A549 (cell line): ENCODE measurements around the gene RNF130.

Experiments
- CHD2 ChIP-seq: fragments of 150-350 bp; IDR thresholded peaks from 2 replicates; pipeline ENCODE4 v1.6.1; 2014; ENCODE audit warnings: low read length; ENCODE audit not compliant: partially characterized antibody
- EP300 ChIP-seq, 2 experiments: fragments of >200 bp; sonication (Bioruptor Twin); formaldehyde crosslinking; IDR thresholded peaks; 2 replicates in 1 of 2; 3 replicates in 1 of 2; pipeline ENCODE4 v1.6.1; 2016 to 2017
- HDAC2 ChIP-seq: fragments of 200-600 bp; sonication (generic); IDR thresholded peaks from 2 replicates; pipeline ENCODE4 v1.6.1; 2016
- JUN ChIP-seq, 2 experiments: fragments of >200 bp; sonication (Bioruptor Twin); formaldehyde crosslinking; IDR thresholded peaks; 2 replicates in 1 of 2; 3 replicates in 1 of 2; pipeline ENCODE4 v1.6.1; 2016 to 2017
- KDM1A ChIP-seq: fragments of 200-600 bp; sonication (generic); IDR thresholded peaks from 2 replicates; pipeline ENCODE4 v1.6.1; 2016; ENCODE audit warnings: low read depth, mild to moderate bottlenecking
- MAFK ChIP-seq: fragments of 450-650 bp; IDR thresholded peaks from 2 replicates; pipeline ENCODE4 v1.6.1; 2014; ENCODE audit not compliant: partially characterized antibody
- POLR2A ChIP-seq: IDR thresholded peaks from 2 replicates; pipeline ENCODE4 v1.6.1; 2012; ENCODE audit warnings: mild to moderate bottlenecking, low read length
- RAD21 ChIP-seq, 2 experiments: fragments of >200 bp in 1 of 2; sonication (Bioruptor Twin) in 1 of 2; formaldehyde crosslinking in 1 of 2; IDR thresholded peaks in 1 of 2; conservative IDR thresholded peaks in 1 of 2; 2 replicates in 1 of 2; 3 replicates in 1 of 2; pipeline ENCODE4 v1.6.1; 2012 to 2018; ENCODE audit warnings: inconsistent platforms in 1 of 2
- RCOR1 ChIP-seq: fragments of 150-350 bp; IDR thresholded peaks from 2 replicates; pipeline ENCODE4 v1.6.1; 2014; ENCODE audit warnings: antibody characterized with exemption, low read length, low read depth
- REST ChIP-seq: fragments of 200-600 bp; sonication (generic); IDR thresholded peaks from 2 replicates; pipeline ENCODE4 v1.6.1; 2016; ENCODE audit warnings: antibody characterized with exemption, mild to moderate bottlenecking, moderate library complexity
- SREBF2 ChIP-seq: fragments of 450-650 bp; IDR thresholded peaks from 2 replicates; pipeline ENCODE4 v1.6.1; 2014; ENCODE audit warnings: mild to moderate bottlenecking, moderate library complexity
- ZNF302 ChIP-seq: fragments of 250-450 bp; sonication (Bioruptor Pico); IDR thresholded peaks from 2 replicates; pipeline ENCODE4 v1.9.0; 2021; ENCODE audit warnings: inconsistent platforms, mild to moderate bottlenecking, moderate library complexity
- TF ChIP-seq, protein P1 (sequence below): fragments of >200 bp; sonication (Bioruptor Twin); formaldehyde crosslinking; IDR thresholded peaks from 3 replicates; pipeline ENCODE4 v1.5.1; 2016

- TF ChIP-seq HDAC2 (no peak), REST (no peak), EP300 (IDR thresholded peaks at IDR 0.05) (no peak), RCOR1 (no peak), POLR2A (no peak), JUN (IDR thresholded peaks at IDR 0.05) (no peak), RAD21 (conservative IDR thresholded peaks at IDR 0.05 in 1 of 2, IDR thresholded peaks at IDR 0.05 in 1 of 2) (no peak), ZNF302 (CRISPR knock-in tag) (no peak), MAFK (no peak), SREBF2 (no peak), CHD2 (no peak), KDM1A (no peak)
- TF ChIP-seq, protein P1, sequence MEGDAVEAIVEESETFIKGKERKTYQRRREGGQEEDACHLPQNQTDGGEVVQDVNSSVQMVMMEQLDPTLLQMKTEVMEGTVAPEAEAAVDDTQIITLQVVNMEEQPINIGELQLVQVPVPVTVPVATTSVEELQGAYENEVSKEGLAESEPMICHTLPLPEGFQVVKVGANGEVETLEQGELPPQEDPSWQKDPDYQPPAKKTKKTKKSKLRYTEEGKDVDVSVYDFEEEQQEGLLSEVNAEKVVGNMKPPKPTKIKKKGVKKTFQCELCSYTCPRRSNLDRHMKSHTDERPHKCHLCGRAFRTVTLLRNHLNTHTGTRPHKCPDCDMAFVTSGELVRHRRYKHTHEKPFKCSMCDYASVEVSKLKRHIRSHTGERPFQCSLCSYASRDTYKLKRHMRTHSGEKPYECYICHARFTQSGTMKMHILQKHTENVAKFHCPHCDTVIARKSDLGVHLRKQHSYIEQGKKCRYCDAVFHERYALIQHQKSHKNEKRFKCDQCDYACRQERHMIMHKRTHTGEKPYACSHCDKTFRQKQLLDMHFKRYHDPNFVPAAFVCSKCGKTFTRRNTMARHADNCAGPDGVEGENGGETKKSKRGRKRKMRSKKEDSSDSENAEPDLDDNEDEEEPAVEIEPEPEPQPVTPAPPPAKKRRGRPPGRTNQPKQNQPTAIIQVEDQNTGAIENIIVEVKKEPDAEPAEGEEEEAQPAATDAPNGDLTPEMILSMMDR: no peak
Observed at GRCh38 chr5:180113660-180114303, 42.2 kb upstream of the RNF130 start.
